HFF-Myc (cell line): ENCODE results near the gene NUDT15.
A peak's percentile ranks its signal among the peaks of the same experiment; 100 is the strongest.

Source experiments
- DNase-seq: peaks from one replicate; pipeline ENCODE4 v3.0.0-alpha.2; 2011; ENCODE audit warnings: low read depth; ENCODE audit errors: extremely low read depth
- H3K4me3 ChIP-seq: replicated peaks from 2 replicates; pipeline ENCODE4 v1.5.1; 2011; ENCODE audit warnings: low read depth, mild to moderate bottlenecking, control low read depth, low read length
- CTCF ChIP-seq: IDR thresholded peaks from 2 replicates; pipeline ENCODE4 v1.5.1; 2012; ENCODE audit warnings: mild to moderate bottlenecking, low read depth, low read length, control low read depth; ENCODE audit errors: missing control alignments

NUDT15 gene

GRCh38 chr13:48037346-48038173 is at the start of gene NUDT15:
TSS of gene NUDT15 (plus strand) at chr13:48037726. CDS start at chr13:48037747, 21 bp downstream.
- peak within 1 kb of the TSS; percentile 72 for H3K4me3 ChIP-seq
- TF ChIP-seq CTCF = peak; percentile 99
- peak; percentile 88 for DNase-seq

- H3K4me3 ChIP-seq = no peak overlapping the region
- DNase-seq = no peak
- no peak for TF ChIP-seq CTCF
Measured at GRCh38 chr13:47990427-47990826, 47.1 kb upstream of the NUDT15 start.

GRCh38 chr13:47990920-47991466 is 46.5 kb upstream of the NUDT15 start:
- TF ChIP-seq CTCF = no peak
- no peak for DNase-seq
- no peak overlapping the region for H3K4me3 ChIP-seq

- no peak for TF ChIP-seq CTCF
- DNase-seq = no peak
- H3K4me3 ChIP-seq = no peak overlapping the region
Measured at GRCh38 chr13:47991859-47992258, 45.7 kb upstream of the NUDT15 start.

GRCh38 chr13:47997384-47997783 is 40.1 kb upstream of the NUDT15 start:
- H3K4me3 ChIP-seq = no peak overlapping the region
- TF ChIP-seq CTCF = no peak
- no peak for DNase-seq

GRCh38 chr13:47999973-48000372 is 37.6 kb upstream of the NUDT15 start:
- H3K4me3 ChIP-seq = peak overlapping the region; percentile 91
- no peak for DNase-seq
- TF ChIP-seq CTCF = no peak
